ENCODE results near the gene SIX4.
"Not testable (repeated sequence)": the region's sequence is repeated elsewhere in the genome, so short reads cannot be mapped to it uniquely, and the experiment has no call there.

Gene SIX4

GRCh38 chr14:60723907-60724618 lies at the start of gene SIX4:
Gene SIX4 (minus strand): TSS chr14:60724351. CDS start chr14:60724074, 277 bp downstream.
- DNase-seq, result peak; percentile 75 to 96 (median 88)

- DNase-seq, result no peak
Observed at GRCh38 chr14:60773558-60773957, 49.4 kb upstream of the SIX4 start.

DNA sequence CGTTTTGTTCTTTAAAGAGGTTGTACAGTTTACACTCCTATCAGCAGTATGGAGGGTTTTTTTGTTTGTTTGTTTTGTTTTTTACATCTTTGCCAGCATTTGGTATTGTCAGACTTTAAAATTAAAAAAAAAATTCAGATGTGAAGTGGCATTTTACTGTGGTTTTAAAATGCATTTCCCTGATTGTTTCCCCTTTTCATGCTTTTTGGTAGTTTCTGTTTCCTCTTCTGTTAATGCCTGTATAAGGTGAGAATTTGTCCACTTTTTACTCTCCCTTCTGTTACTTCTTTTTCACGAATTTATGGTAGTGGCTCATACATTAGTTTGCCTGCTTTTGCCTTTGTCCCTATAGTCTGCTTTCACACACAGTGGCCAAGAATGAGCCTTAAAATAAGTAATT lies 47.0 kb upstream of the SIX4 start:
- DNase-seq, result no peak

DNA sequence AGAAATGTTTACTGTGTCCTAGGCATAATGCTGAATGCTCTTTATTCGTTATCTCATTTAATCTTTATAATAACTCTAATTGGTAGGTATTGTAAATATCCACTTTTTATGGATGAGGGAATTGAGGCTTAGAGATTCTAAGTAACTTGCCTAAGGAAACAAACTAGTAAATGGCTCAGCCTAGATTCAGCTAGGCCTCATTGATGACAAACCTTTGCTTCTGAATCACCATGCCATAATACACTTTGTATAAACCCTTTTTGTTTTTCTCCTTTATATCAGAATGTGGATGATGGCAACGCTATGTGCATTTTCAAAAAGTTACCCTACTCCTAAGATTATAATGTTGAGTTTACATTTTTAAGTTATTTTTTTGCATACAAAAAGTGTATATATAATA lies 44.5 kb upstream of the SIX4 start:
- no peak for DNase-seq

- DNase-seq, result peak in 2 of 3 experiments; percentile 62 to 70
Observed at GRCh38 chr14:60760644-60761364, 36.7 kb upstream of the SIX4 start.

DNA sequence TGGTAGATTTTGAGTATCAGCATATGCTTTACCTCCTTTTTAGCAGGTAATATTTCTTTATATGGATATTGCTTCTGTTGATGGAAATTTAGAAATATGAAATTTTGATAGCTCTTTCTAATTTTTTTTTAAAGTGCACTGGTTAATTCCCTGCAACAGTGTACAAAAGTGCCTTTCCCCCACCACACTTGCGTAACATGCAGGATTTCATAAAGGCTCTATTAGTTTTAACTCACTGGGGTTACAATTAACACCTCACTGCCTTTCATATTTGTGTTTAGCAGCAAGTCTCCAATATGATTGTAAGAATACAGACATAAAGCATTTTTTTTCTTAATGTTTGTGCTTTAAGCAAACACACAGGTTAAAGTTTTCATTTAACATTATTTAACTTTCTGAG lies 36.1 kb upstream of the SIX4 start:
- peak in 1 of 3 experiments; percentile 43 for DNase-seq

DNA sequence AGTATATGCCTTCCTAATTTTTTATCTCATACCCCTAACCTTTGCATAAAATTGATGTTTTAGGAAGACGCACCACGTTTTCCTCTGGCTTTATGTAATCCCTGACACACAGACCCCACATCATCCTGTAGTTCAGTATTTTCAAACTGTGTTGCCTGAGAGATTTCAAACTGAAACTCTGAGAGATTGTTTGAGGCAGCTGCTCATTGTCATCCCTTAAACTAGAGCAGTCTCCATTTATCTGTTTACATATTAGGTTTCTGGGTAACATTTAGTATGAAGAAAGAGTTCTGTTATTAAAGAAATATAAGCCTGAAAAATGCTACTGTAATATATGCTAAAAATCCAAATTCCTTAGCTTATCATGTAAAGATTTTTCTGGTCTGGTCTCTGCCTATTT lies 34.7 kb upstream of the SIX4 start:
- no peak for DNase-seq

DNA sequence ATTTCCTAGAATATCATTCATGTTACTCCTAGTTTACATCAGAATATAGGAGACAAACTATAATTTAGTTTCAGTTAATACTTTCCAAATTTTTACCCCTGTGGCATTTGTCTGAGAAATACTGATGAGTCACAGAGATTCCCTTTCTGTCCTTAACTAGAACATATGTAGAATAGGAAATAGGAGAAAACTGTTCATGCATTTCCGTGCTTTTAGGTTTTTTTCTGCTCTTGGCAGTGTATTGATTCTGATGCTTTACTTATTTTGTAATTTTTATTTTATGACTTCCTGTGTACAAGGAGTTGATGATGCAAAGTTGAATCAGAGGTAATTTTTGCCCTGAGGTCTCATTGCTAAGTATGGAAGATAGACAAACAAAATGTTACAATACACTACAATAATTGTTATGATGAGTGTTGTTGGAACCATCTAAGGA lies 33.4 kb upstream of the SIX4 start:
- DNase-seq, result no peak

DNA sequence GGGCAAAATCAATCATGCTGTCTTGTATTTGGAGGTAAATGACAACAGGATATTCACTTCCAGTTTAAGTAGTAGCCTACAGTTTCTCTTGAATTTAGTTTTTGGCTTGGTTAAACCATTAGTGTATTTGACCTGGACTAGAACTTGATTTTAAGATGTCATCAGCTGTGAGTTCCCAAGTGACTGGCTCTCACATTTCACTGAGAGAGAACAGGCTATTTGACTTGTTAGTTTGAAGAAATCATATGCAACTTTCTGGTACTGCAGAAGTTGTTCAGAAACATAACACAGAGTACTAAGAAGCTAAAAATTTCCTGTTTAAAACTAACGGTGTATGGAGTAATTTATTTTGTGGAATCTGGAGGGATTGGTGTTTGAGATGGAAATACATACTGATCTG lies 32.7 kb upstream of the SIX4 start:
- no peak for DNase-seq

GRCh38 chr14:60753264-60754119 lies 29.3 kb upstream of the SIX4 start:
- DNase-seq, result no peak

- no peak for DNase-seq
Observed at GRCh38 chr14:60744566-60744965, 20.4 kb upstream of the SIX4 start.

DNA sequence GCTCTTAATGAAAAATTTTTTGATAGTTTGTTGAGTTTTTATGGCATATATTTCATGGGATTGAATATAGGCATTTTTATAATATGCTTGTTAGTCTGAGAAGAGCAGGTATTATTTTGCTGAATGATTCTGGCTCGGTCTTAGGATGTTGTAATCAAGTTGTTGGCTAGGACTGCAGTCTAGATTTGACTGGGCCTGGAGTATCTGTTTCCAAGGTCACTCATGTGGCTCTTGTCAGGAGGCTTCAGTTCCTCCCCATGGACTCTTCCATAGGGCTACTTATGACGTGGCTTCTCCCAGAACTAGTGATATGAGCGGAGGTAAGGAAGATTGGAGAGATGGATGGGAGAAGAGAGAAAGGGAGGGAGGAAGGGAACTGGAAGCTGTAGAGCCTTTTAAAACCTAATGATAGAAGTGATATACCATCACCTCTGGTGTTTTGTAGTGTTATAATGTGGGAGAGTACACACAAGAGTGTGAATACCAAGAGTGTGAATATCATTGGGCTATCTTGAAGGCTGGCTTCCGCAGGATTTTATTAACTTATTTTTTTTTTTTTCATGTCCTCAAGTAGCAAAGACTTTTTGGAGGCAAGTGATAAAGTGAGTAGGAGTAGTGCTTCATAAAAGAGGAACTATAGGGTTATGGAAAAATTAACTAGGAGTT lies 14.8 kb upstream of the SIX4 start:
- no peak for DNase-seq

DNA sequence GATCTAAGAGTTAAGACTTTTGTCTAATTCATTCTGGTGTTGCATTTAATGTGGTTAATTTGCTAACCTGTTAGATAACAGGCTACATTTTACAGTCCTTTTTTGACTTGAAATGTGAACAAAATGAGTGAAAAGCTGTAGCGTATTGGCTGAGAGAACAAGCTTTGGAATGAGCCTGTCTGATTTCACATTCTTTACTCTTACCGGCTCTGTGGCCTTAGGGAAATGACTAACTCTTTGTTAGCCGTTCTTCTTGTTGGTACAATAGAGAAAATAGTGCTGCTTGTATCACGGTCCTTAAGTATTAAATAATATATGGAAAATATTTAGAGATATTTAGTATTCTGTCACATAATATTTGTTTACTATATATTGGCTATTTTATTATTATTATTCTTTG lies 12.3 kb upstream of the SIX4 start:
- no peak for DNase-seq

DNA sequence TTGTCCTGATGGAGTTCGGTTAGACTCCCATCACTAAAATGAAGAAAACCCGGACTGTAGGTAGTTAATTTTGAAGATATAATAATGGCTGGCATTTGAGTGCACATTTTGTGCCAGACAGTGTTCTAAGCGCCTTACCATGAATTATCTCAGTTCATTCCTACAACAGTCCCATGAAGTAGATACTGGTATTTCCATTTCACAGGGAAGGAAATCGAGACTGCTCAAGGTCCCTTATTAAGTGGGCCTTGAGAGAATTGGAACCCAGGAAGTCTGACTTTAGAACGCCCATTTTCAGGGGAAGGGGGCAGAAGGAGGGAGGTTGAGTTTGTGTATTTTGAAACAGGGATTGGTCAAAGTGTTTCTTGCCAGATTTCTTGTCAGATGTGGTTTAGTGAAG lies 11.3 kb upstream of the SIX4 start:
- peak in 2 of 3 experiments; percentile 1 to 26 for DNase-seq

DNA sequence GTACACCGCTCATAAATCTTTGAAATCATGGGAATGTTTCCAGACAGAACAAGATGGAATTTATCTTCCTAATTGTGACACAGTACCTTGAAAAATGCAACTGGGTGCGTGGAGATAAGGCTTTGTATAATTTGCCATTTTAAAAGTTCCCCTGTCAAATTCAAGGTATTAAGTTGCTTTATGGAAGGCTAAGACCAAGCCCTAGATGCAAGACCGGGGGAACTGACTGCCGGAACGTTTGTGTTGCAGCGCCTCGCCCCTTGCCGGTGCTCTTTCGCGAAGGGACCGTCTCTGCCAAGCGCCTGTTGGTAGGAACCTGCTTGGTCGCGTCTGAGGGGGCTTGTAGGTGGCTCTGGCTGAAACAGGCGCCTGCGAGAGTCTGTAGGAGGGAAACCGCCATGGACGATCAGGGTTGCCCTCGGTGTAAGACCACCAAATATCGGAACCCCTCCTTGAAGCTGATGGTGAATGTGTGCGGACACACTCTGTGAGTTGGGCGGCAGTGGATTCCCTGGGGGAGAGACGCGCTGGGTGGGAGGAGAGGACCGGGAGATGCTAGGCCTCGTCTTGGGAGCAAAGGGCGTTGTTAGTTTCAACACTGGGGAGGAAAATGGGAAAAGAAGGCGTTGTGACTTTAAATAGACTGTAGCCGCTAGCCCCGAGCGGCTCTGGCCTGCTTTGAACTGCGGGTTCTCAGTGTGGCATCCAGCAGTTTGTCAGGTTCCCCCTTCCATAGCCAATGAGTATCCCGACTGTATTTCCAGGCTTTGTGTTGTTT lies 10.5 kb upstream of the SIX4 start, which contains the start of gene MNAT1:
TSS of gene MNAT1 (plus strand) at position 297 of the 778 bp plus-strand sequence. CDS start at position 399, 102 bp downstream.
- peak; percentile 78 to 90 (median 83) for DNase-seq

DNA sequence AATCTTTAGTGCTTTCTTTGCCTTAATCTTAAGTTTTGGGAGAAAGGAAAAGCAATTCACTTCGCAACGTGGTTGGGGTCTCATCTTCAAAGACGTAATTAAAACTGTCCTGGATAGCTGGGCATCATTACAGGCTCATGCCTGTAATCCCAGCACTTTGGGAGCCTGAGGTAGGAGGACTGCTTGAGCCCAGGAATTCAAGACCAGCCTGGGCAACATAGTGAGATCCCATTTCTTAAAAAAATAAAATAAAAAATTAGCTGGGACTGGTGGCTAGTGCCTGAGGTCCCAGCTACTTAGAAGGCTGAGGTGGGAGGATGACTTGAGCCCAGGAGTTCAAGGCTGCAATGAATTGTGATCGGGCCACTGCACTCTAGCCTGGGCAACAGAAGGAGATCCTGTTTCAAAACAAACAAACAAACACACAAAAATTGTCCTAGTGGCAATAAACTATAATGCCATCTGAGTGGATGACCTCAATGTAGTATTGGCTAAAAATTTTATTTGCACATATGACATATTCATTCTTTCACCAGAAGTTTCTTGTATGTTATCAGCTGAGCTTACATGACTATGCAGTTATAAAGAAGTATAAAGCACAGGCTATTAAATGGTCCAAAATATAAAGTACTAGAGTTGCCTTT lies 8.8 kb upstream of the SIX4 start:
- no peak for DNase-seq

- not testable (repeated sequence) for DNase-seq
Observed at GRCh38 chr14:60731291-60731690, 7.1 kb upstream of the SIX4 start.

GRCh38 chr14:60723116-60723906 lies 840 bp downstream of the SIX4 start:
- peak; percentile 60 to 70 (median 68) for DNase-seq

DNA sequence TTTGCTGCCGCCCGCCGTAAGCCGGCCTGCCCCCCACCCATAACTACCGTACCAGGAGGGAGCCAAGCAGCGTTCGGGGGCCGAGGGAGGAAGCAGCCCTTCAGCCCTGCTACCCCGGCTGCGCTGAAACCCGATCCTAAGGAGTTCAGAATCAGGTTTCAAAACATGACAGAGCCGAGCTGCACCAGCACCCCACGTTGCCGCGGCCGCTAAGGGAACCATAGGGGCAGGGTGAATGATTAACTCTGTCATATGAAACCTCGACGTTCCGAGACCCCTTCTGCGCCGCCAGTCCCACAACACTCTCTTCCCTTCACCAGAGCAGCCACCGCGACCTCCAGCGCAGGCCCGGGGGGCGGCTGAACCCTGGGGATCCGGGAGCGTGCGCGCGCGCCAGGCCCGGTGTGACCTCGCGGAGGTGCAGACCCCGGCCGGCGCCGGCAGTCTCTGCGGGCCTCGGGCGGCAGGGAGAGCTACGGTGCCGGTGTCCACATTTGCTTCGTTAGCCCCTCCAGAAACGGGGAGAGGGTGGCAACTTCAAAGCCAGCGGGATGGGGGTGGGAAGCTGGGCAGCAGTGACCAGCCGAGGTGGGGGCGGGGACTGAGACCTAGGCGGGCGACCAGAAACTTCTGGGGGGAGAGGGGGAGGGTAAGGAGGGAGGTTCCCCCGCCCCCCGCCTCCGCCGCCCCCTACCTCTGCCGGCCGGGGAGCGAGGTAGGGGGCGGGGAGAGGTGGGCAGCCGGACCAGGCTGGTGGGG lies 1.6 kb downstream of the SIX4 start:
- DNase-seq, result peak; percentile 42 to 77 (median 62)

DNA sequence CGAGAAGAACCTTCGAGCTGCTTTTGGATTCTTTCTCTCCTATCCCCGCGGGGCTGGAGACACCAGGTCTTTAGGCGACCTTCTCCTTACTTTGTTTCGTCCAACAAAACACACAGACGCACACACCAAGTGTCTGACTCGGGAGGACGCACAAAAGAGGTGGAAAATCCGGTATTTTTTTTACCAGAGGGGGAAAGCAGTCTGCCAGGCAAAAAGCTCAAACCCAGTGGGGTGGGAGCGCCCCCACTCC lies 2.1 kb downstream of the SIX4 start:
- DNase-seq, result no peak
